Common myeloid progenitor, CD34-positive (primary cell): Measurements from ENCODE around the gene GPSM3.

ENCODE experiments used
- CTCF ChIA-PET: fragments of 350-600 bp; sonication (Branson Sonifier 250); formaldehyde crosslinking; loops from one replicate; lab custom pipeline; 2021; ENCODE audit warnings: antibody characterized with exemption; lab: Charles Lee
- POLR2A ChIA-PET: fragments of 350-600 bp; sonication (Branson Sonifier 250); formaldehyde crosslinking; loops from one replicate; lab custom pipeline; 2021; ENCODE audit warnings: antibody characterized with exemption; lab: Charles Lee
- DNase-seq, 3 donors: peaks; one replicate each; pipeline versions ENCODE4 v3.0.0 to v3.0.0-alpha.2; 2013
- H3K27ac ChIP-seq, 2 experiments: 1 replicate in 1 of 2; 2 replicates in 1 of 2; pipeline ENCODE4 v1.7.0; 2013; ENCODE audit warnings: inconsistent platforms in 2 of 2, low read length in 2 of 2, mild to moderate bottlenecking in 2 of 2, low read depth in 1 of 2, moderate library complexity in 1 of 2; ENCODE audit not compliant: severe bottlenecking in 2 of 2, insufficient read depth in 1 of 2, poor library complexity in 1 of 2
- H3K27me3 ChIP-seq, 5 experiments: replicated peaks in 2 of 5; 1 replicate in 3 of 5; 2 replicates in 2 of 5; pipeline versions ENCODE4 v1.6.1 to v1.7.0; 2013; ENCODE audit warnings: low read length in 4 of 5, mild to moderate bottlenecking in 2 of 5, moderate library complexity in 2 of 5, inconsistent platforms in 1 of 5; ENCODE audit not compliant: insufficient read depth in 5 of 5, control insufficient read depth in 4 of 5
- H3K36me3 ChIP-seq, 4 experiments: 1 replicate in 2 of 4; 2 replicates in 2 of 4; pipeline versions ENCODE4 v1.6.1 to v1.7.0; 2013; ENCODE audit warnings: low read length in 3 of 4, control low read depth in 1 of 4, mild to moderate bottlenecking in 1 of 4; ENCODE audit not compliant: control insufficient read depth in 4 of 4, insufficient read depth in 4 of 4
- H3K4me1 ChIP-seq, 4 experiments: 1 replicate in 3 of 4; 2 replicates in 1 of 4; pipeline versions ENCODE4 v1.6.1 to v1.7.1; 2013; ENCODE audit warnings: low read length in 3 of 4, mild to moderate bottlenecking in 3 of 4, control low read depth in 1 of 4, inconsistent platforms in 1 of 4, moderate library complexity in 1 of 4; ENCODE audit not compliant: control insufficient read depth in 4 of 4, insufficient read depth in 4 of 4; ENCODE audit errors: control extremely low read depth in 1 of 4
- H3K4me3 ChIP-seq, 7 experiments: 1 replicate in 4 of 7; 2 replicates in 3 of 7; pipeline versions ENCODE4 v1.5.1 to v1.7.0; 2013; ENCODE audit warnings: mild to moderate bottlenecking in 7 of 7, low read length in 6 of 7, moderate library complexity in 6 of 7, inconsistent platforms in 2 of 7, low read depth in 2 of 7, control low read depth in 1 of 7; ENCODE audit not compliant: insufficient read depth in 4 of 7, control insufficient read depth in 1 of 7; ENCODE audit errors: extremely low read depth in 1 of 7
- H3K9me3 ChIP-seq, 5 experiments: 1 replicate in 4 of 5; 2 replicates in 1 of 5; pipeline versions ENCODE4 v1.6.1 to v1.7.1; 2013; ENCODE audit warnings: low read length in 4 of 5, mild to moderate bottlenecking in 2 of 5, inconsistent platforms in 1 of 5, low read depth in 1 of 5, moderate library complexity in 1 of 5; ENCODE audit not compliant: control insufficient read depth in 4 of 5, insufficient read depth in 2 of 5; ENCODE audit errors: control extremely low read depth in 1 of 5
- WGBS: methylation state at CpG from one replicate; pipeline ENCODE4 v1.1.5; 2013; ENCODE audit not compliant: insufficient coverage; 5-methylcytosine and 5-hydroxymethylcytosine counted together

Gene GPSM3

GRCh38 chr6:32196682-32197616, 4.5 kb upstream of the GPSM3 start:
- H3K4me3 ChIP-seq = peak overlapping the region; percentile 84 to 98 (median 95)
- DNase-seq = peak in 2 of 3 donors; percentile 87 to 92
- POLR2A ChIA-PET = interaction anchor here (0.6 to 0.7 kb wide), 2 partner anchors 17 to 225 kb away, joined by 3 to 4 read pairs; no protein-coding TSS in a partner anchor
- no peaks in the 10 kb centered on the region for H3K36me3 ChIP-seq
- H3K27me3 ChIP-seq = no peaks in the 10 kb centered on the region
- H3K4me1 ChIP-seq = peaks cover 16 to 51% (median 47%) of the 10 kb centered on the region in 4 experiments
- H3K27ac ChIP-seq = peak overlapping the region; percentile 98 to 99
- WGBS = 51% methylated on average over 19 of the region's 28 CpGs
- CTCF ChIA-PET = interaction anchor here (0.7 to 2.9 kb wide), 5 partner anchors 10 to 261 kb away, joined by 3 to 10 read pairs (median 4); partner anchors contain the start of gene NOTCH4
- H3K9me3 ChIP-seq = no peaks in the 10 kb centered on the region

- H3K4me3 ChIP-seq = peak overlapping the region; percentile 84 to 98 (median 95)
- H3K27me3 ChIP-seq = no peaks in the 10 kb centered on the region
These were observed 3.6 kb upstream of the GPSM3 start for GRCh38 chr6:32195902-32196681.

GRCh38 chr6:32195652-32195901, 3.1 kb upstream of the GPSM3 start:
- 0% methylated on average over 25 of the region's 25 CpGs for WGBS
- ChIA-PET POLR2A (interaction anchor here (0.5 to 1.6 kb wide), 4 partner anchors 14 to 494 kb away, joined by 3 to 6 read pairs (median 4); partner anchors contain the start of genes AGPAT1 and ATF6B), CTCF (interaction anchor here (0.7 to 2.9 kb wide), 15 partner anchors 13 to 79 kb away, joined by 3 to 13 read pairs (median 3); partner anchors contain the start of gene FKBPL)
- Histone ChIP-seq H3K27ac (peak overlapping the region; percentile 98 to 99), H3K36me3 (no peaks in the 10 kb centered on the region), H3K4me1 (peaks cover 16 to 64% (median 61%) of the 10 kb centered on the region in 4 experiments), H3K9me3 (no peaks in the 10 kb centered on the region), H3K27me3 (no peaks in the 10 kb centered on the region), H3K4me3 (peak overlapping the region in 6 of 7 experiments; percentile 84 to 98 (median 96))
- peak; percentile 100 for DNase-seq

More at GRCh38 chr6:32195902-32196681, 3.6 kb upstream of the GPSM3 start:
- H3K27ac ChIP-seq = peak overlapping the region; percentile 98 to 99
- peak; percentile 60 to 83 (median 78) for DNase-seq
- ChIA-PET POLR2A (interaction anchor here (0.5 to 1.6 kb wide), 6 partner anchors 15 to 493 kb away, joined by 3 to 6 read pairs (median 4); partner anchors contain the start of genes AGPAT1 and ATF6B), CTCF (interaction anchor here (0.7 to 2.9 kb wide), 18 partner anchors 11 to 262 kb away, joined by 3 to 13 read pairs (median 3); partner anchors contain the start of genes FKBPL and NOTCH4)
- no peaks in the 10 kb centered on the region for H3K36me3 ChIP-seq
- H3K4me1 ChIP-seq = peaks cover 16 to 59% (median 55%) of the 10 kb centered on the region in 4 experiments
- no peaks in the 10 kb centered on the region for H3K9me3 ChIP-seq
- 0% methylated on average over 48 of the region's 58 CpGs for WGBS

GRCh38 chr6:32194825-32195651, 2.6 kb upstream of the GPSM3 start:
- Histone ChIP-seq H3K27me3 (no peaks in the 10 kb centered on the region), H3K27ac (peak overlapping the region; percentile 58 to 79), H3K4me3 (peak overlapping the region in 6 of 7 experiments; percentile 66 to 96 (median 78)), H3K4me1 (peaks cover 16 to 69% (median 64%) of the 10 kb centered on the region in 4 experiments), H3K9me3 (no peaks in the 10 kb centered on the region), H3K36me3 (no peaks in the 10 kb centered on the region)
- 0% methylated on average over 12 of the region's 15 CpGs for WGBS
- CTCF ChIA-PET = interaction anchor here (0.7 to 2.9 kb wide), 15 partner anchors 12 to 78 kb away, joined by 3 to 13 read pairs (median 4); partner anchors contain the start of gene FKBPL
- POLR2A ChIA-PET = interaction anchor here (1.1 to 1.6 kb wide), 3 partner anchors 14 to 67 kb away, joined by 3 to 6 read pairs (median 6); partner anchors contain the start of genes AGPAT1 and ATF6B
- peak; percentile 78 to 85 (median 84) for DNase-seq

- 100% methylated on average over 4 of the region's 4 CpGs for WGBS
- ChIA-PET CTCF (interaction anchor here (0.7 to 2.0 kb wide), 5 partner anchors 12 to 78 kb away, joined by 3 to 13 read pairs (median 6); partner anchors contain the start of gene FKBPL), POLR2A (interaction anchor here (1.6 kb wide), 1 partner anchor 66 kb away, joined by 6 read pairs; the partner anchor contains the start of gene ATF6B)
- Histone ChIP-seq H3K36me3 (no peaks in the 10 kb centered on the region), H3K27ac (peak overlapping the region in 1 of 2 experiments; percentile 27), H3K4me1 (peaks cover 16 to 69% (median 64%) of the 10 kb centered on the region in 4 experiments), H3K9me3 (no peaks in the 10 kb centered on the region), H3K4me3 (peak overlapping the region in 3 of 7 experiments; percentile 82 to 85 (median 82)), H3K27me3 (no peaks in the 10 kb centered on the region)
- DNase-seq = no peak
These were observed 1.9 kb upstream of the GPSM3 start for GRCh38 chr6:32194388-32194787.
